HG03520 (cell line): Measurements from ENCODE around the gene C1orf226.
"Not testable (repeated sequence)": the region's sequence is repeated elsewhere in the genome, so short reads cannot be mapped to it uniquely, and the experiment has no call there.

Experiments used
- ATAC-seq: cut with Tn5 transposase; IDR thresholded peaks from one replicate; pipeline ENCODE4 v1.9.1; 2021; ENCODE audit warnings: mild to moderate bottlenecking, moderate library complexity; ENCODE audit not compliant: unreplicated experiment

The C1orf226 gene

DNA sequence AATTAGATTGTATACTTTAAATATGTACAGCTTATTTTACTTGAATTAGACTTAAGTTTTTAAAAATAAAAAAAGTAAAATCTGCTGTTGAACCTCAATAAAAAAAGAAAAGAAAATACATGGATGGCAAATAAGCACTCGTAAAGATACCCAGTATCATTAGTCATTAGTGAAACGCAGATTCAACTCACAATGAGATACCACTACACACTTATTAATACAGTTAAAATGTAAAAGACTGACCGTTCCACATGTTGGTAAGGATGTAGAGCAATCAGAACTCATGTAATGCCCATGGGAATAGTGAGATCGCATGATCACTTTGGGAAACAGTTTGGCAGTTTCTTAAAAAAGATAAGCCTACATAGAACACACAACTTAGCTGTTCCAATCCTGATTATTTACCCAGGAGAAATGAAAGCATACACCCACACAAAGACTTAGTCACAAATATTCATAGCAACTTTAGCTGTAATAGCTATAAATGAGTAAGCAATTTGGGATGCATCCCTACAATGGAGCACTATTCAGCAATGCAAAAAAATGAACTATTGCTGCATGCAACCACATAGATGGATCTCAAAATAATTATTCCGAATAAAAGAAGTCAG lies 23.1 kb downstream of the C1orf226 start:
- ATAC-seq = no peak

DNA sequence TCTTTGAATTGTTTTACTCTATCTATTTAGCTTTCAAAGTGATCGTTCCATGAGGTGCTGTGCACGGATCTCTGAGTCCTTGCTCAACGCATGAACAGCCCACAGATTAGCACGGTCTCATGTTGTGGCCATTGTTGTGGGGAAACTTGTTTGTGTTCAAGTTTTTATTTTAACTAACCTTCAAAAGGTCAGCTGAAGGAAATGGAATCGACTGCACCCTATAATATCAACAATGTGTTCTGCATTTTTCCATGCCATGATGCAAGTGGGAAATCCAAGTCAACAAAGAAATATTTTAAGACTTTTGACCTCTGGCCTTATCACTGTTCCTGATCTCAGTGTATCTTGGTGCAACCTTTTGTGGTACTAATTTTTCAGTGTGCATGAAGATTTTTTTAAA lies 24.3 kb downstream of the C1orf226 start:
- ATAC-seq = no peak

DNA sequence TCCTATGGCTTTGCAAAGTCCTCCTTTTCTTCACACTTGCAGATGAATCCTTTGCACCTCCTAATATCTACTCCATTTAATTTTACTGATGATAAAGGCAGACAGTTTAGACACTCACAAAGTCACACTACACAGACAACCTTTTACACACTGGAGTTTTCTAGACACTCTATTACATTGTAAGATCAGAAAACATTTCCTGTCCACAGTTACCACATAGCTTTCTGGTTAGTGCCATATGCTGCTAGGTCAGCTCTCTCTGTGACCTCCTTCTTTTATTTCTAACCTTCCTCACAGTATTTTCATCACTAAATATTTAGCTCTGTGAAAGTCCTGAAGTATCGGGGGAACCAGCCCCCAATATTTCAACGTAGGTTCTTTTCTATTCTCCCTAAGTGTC lies 25.3 kb downstream of the C1orf226 start:
- no peak for ATAC-seq

DNA sequence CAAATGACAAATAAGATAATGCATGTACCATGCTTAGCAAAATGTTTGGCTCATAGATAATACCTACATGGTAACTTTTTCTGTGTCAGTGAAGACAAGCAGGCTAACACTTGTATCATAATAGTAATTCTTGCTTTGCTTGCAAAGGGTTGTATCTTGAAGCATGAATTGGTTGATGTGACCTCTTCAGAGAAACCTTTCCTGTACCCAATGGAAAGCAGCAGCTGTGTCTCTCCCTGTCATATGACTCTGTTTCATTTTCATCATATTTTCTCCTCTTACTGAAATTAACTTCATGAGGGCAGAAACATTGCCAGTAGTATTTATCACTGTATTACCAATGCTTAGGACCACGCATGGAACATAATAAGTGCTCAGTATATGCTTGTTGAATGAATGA lies 26.0 kb downstream of the C1orf226 start:
- ATAC-seq = no peak

DNA sequence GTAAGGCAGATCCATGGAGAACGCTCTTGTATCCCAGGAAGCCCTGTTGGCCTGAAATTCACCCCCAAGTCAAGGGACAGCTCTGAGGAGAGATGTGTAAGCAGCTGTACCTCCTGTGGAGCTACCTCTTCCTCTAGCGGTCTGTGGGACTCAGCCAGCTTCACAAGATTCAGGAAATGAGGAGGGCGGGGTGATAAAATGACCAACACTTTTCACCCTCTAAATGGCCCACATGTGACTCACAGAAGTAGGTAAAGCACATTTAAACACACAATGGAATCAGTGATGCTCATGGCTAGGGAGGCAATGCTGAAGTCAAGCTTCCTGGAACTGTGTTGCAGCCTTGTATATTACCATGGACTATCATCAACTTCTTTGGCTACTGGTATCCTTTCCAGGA lies 30.5 kb downstream of the C1orf226 start, which contains the start of gene SH2D1B:
SH2D1B (minus strand) TSS at position 135 of the 400 bp plus-strand sequence; CDS start at position 15, 120 bp downstream.
- ATAC-seq = no peak

DNA sequence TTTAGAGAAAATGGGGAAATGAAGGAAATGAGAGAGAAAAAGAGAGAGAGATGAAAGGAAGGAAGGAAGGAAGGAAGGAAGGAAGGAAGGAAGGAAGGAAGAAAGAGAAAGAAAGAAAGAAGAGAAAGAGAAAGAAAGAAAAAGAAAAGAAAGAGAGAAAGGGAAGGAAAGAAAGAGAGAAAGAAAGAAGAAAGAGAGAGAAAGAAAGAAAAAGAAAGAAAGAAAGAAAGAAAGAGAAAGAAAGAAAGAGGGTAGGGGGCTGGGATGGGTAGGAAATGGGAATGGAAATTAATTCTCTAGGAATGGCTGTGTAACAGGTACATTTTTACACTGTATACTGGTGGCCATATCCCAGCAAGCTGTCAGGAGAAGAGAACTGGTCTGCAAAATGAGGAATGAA lies 34.7 kb downstream of the C1orf226 start:
- no peak for ATAC-seq

DNA sequence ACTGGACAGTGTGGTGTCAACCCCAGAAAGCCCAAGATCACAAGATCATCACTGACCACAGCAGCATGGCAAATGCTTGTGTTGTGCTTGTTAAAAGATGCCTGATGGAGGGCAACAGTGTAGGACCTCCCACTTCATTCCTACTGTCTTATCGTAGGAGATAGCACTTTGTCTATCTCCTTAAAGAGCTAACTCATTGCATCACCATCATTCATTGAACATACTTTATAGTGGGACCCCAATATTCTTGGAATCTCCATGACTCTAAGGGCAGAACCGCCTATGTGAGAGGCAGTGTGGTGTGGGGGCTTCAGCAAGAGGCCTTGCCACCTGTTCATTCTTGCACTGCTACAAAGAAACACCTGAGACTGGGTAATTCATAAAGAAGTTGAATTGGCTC lies 35.4 kb downstream of the C1orf226 start:
- no peak for ATAC-seq

DNA sequence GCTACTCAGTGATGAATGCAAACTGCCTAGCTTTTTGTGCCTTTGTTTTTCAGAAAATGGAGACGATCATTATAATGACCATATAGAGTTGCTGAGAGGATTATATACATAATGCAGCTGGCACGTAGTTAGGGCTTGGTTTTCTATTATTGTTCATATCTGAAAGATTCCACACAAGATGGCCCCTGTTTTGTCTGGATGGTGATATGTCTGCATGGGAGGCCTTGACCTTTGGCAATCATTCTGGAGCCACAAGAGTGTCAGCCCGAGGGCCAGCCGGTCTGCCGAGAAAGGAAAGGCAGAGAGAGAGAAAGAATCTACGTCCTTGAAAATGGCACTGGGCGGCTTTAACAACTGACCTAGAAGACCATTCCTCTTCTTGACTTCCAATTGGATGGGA lies 36.1 kb downstream of the C1orf226 start:
- ATAC-seq = no peak

DNA sequence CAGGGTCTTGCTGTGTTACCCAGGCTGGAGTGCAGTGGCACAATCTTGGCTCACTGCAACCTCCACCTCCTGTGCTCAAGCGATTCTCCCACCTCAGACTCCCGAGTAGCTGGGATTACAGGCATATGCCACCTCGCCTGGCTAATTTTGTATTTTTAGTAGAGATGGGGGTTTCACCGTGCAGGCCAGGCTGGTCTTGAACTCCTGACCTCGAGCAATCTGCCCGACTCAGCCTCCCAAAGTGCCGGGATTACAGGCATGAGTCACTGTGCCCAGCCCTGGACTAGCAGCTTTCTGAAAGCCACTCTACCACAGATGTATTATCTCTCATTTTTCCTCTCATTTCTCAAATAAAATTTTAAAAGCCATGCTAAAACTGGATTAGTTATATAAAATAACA lies 37.1 kb downstream of the C1orf226 start:
- not testable (repeated sequence) for ATAC-seq

DNA sequence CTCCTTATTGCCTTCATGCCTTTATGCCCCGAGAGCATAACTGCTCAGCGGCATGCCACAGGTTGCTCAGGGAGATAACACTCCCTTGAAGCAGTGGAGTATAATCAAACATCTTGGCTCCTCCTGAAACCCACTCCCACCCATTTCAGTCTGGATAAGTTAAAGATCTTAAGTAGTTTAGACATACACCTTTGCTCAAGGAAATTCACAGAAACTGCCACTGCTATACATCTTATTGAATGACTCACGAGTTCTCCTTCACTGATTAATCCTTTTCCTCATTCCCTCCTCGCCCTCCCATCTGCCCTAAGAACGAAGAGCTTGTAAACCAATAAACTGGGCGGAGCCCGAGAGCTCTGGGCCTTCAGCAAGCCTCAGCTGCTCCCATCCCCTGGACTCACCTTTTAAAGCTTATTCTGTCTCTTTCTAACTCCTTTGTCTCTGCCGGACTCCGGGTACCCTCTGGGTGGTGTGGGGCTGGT lies 38.0 kb downstream of the C1orf226 start:
- not testable (repeated sequence) for ATAC-seq

DNA sequence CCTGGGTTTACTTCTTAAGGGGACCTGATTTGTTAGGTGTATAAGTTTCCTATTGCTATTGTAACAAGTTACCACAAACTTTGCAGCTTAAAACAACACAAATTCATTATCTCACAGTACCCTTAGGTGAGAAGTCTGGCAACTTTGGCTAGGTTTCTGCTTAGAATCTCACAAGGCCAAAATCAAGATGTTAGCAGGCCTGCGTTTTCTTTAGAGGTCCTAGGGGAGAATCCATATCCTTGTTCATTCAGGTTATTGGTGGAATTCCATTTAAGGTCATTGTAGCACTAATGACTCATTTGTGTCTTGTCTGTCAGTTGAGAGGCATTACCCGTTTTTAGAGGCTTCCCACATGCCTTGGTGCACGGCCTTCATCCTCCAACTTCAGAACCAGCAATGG lies 38.6 kb downstream of the C1orf226 start:
- no peak for ATAC-seq

DNA sequence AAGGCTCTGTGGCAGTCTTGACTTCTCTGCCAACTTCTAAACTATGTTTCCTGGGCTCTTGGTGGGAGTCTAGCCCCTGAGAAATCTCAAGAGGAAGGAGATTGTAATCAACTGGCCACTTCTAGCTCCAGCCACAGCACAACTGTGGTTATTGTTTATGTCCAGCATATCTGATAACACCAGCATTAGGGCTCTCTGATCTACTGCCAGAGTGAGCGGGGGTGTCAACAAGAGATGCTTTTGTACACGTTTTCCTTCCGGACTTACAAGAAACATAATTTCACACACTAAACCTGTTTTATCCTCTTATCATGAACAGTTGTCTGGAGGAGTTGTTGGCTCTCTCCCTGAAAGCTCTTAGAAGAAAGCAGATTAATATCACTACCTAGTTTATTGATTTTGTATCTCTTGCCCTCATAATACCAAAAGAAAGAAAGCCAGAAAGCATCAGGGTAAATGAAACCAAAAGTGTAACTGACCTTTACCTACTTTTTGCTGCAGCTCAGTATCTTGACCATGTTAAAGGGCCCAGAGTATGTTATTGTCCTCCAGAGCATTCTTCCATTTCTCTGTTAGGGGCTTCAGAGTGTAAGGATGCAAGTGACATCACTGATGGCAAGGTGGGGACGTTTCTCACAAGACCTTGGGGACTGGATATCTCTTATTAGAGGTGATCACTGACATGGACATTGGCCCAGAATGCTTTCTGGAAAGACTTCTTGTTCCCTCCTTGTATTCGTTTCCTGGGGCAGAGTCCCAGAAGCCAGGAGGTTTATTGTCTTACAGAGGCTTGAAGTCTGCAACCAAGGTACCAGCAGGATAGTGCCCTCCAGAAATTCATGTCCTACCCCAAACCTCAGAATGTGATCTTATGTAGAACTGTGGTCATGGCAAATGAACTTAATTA lies 40.0 kb downstream of the C1orf226 start:
- no peak for ATAC-seq

DNA sequence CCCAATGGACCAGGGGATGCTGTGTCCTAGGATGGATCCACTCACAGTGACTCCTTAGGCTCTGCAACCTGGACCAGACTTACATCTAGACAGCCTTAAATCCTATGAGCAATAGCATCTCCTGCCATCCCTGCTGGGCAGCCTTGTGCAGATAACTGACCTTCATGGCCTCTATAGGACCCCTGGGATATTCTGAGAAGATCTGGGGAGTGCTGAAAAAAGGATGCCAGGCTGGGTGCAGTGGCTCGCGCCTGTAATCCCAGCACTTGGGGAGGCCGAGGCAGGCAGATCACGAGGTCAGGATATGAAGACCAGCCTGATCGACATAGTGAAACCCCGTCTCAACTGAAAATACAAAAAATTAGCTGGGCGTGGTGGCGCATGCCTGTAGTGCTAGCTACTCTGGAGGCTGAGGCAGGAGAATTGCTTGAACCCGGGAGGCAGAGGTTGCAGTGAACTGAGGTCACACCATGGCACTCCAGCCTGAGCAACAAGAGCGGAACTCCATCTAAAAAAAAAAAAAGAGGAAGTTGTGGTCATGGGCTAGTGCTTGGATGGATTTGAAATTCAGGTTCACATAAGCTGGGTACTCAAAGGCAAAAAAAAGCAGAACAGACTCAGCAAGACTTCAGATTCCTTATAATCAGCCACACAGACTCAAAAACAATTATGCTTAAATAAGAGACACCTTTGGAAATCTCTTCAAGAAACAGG lies 41.3 kb downstream of the C1orf226 start:
- ATAC-seq = no peak

DNA sequence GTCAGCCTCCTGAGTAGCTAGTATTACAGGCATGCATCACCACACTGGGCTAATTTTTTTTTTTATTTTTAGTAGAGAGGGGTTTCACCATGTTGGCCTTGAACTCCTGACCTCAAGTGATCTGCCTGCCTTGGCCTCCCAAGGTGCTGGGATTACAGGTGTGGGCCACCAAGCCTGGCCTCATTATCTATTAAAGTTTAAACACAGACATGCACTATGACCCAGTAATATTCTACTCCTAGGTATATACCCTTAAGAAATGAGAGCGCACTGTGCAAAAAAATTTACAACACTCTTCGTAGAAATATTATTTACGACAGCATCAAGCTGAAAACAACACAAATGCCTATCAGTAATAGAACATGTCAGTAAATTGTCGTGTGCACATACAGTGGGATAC lies 49.1 kb downstream of the C1orf226 start:
- ATAC-seq = no peak

DNA sequence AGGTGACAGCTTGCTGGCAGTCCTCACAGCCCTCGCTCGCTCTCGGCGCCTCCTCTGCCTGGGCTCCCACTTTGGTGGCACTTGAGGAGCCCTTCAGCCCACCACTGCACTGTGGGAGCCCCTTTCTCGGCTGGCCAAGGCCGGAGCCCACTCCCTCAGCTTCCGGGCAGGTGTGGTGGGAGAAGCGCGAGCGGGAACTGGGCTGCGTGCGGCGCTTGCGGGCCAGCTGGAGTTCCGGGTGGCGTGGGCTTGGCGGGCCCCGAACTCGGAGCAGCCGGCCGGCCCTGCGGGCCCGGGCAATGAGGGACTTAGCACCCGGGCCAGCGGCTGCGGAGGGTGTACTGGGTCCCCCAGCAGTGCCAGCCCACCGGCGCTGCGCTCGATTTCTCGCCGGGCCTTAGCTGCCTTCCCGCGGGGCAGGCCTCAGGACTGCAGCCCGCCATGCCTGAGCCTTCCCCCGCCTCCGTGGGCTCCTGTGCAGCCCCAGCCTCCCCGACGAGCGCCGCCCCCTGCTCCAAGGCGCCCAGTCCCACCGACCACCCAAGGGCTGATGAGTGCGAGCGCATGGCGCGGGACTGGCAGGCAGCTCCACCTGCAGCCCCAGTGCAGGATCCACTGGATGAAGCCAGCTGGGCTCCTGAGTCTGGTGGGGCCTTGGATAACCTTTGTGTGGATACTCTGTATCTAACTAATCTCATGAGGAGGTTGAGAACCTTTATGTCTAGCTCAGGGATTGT lies 51.6 kb downstream of the C1orf226 start:
- not testable (repeated sequence) for ATAC-seq
